Vagina (tissue), 2 donors: ENCODE results near the gene ADAM17.

Experiments used
- POLR2A ChIP-seq, 2 donors: fragments of 450-650 bp; IDR thresholded peaks; one replicate each; pipeline ENCODE4 v1.6.1; 2017; ENCODE audit warnings: antibody characterized with exemption in 2 of 2, mild to moderate bottlenecking in 2 of 2, moderate library complexity in 2 of 2
- TF ChIP-seq, protein P1 (sequence below), 3 experiments: fragments of 450-650 bp in 2 of 3; fragments of 200-600 bp in 1 of 3; sonication (generic) in 1 of 3; IDR thresholded peaks; one replicate each; pipeline ENCODE4 v1.5.1; 2017 to 2019; ENCODE audit warnings: antibody characterized with exemption in 3 of 3, mild to moderate bottlenecking in 2 of 3, moderate library complexity in 2 of 3

GRCh38 chr2:9573013-9573720 lies 17.5 kb upstream of the ADAM17 start:
- TF ChIP-seq, protein P1, sequence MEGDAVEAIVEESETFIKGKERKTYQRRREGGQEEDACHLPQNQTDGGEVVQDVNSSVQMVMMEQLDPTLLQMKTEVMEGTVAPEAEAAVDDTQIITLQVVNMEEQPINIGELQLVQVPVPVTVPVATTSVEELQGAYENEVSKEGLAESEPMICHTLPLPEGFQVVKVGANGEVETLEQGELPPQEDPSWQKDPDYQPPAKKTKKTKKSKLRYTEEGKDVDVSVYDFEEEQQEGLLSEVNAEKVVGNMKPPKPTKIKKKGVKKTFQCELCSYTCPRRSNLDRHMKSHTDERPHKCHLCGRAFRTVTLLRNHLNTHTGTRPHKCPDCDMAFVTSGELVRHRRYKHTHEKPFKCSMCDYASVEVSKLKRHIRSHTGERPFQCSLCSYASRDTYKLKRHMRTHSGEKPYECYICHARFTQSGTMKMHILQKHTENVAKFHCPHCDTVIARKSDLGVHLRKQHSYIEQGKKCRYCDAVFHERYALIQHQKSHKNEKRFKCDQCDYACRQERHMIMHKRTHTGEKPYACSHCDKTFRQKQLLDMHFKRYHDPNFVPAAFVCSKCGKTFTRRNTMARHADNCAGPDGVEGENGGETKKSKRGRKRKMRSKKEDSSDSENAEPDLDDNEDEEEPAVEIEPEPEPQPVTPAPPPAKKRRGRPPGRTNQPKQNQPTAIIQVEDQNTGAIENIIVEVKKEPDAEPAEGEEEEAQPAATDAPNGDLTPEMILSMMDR (IDR thresholded peaks at IDR 0.05) = no peak
- TF ChIP-seq POLR2A (IDR thresholded peaks at IDR 0.05) = no peak
